ENCODE measurements around the gene ROMO1.
"Not testable (repeated sequence)": the region's sequence is repeated elsewhere in the genome, so short reads cannot be mapped to it uniquely, and the experiment has no call there.

Gene ROMO1

GRCh38 chr20:35681960-35682359 lies 17.2 kb upstream of the ROMO1 start:
- DNase-seq = no peak

- DNase-seq = not testable (repeated sequence)
Observed at GRCh38 chr20:35685368-35685767, 13.8 kb upstream of the ROMO1 start.

- not testable (repeated sequence) for DNase-seq
Observed at GRCh38 chr20:35686872-35687271, 12.3 kb upstream of the ROMO1 start.

- no peak for DNase-seq
Observed at GRCh38 chr20:35690265-35690664, 8.9 kb upstream of the ROMO1 start.

DNA sequence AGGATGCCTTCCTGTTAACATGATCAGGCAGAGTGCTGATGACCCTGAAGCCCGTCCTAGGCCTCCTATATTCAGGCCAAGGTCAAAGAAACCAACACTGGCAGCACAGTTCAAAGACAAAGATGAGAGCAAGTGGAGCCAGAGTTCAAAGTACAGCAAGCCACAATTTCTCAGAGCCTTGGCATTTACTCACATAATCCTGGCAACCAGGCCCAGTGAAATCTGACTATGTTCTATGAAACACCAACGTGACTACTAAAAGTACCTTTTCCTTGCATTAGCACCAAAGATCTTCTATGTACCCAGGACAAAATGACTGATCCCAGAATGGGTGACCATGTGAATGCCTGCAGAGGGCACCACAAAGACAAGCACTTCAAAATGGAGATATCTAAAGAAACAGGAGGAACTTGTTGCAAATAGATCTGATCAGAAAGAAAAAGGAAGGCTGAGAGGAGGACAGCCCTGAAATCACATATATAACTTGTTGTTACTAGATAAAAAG lies 3.9 kb upstream of the ROMO1 start:
- DNase-seq = no peak

DNA sequence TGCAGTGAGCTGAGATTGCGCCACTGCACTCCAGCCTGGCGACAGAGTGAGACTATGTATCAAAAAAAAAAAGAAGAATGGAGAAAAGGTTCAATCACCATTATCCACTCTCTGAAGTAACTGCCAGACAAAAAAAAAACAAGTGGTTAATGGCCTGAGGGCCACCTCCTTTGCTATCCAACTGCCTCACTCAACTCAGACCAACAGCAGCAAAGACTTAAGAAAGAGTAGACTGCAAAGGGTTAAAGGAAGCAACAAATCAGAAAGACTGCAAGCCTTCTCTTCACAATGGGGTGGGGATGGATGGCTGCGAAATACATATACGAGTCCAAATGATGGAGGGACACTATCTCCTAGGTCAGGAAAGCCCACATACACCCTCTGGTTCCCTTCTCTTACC lies 3.2 kb upstream of the ROMO1 start:
- DNase-seq = no peak

DNA sequence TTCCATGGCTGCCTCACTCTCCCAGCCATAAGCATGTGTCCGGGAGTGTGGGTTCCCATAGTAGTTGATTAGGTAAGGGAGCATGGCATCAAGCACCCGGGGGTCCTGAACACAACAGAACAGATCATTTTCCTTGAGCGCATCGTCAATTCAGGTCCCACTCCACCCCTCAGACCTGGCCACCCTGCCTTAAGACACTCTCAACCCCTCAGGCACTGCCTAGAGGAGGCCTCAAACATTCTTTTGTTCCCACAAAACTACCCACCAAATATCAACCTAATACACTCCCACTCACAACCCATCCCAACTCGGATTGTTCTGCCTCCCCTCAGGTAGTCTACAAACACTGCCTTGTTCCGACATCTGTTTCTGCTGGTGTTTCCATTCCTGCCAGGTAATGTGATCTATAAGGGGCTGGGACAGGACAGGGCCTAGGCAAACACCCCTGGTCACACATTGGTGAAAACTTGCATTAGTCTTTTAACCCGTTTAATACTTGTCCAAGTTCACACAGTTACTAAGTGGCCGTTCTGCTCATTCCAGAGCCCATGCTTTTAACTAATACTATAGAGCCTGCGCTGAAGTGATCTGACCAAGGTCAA lies 1.4 kb upstream of the ROMO1 start:
- DNase-seq = no peak

DNA sequence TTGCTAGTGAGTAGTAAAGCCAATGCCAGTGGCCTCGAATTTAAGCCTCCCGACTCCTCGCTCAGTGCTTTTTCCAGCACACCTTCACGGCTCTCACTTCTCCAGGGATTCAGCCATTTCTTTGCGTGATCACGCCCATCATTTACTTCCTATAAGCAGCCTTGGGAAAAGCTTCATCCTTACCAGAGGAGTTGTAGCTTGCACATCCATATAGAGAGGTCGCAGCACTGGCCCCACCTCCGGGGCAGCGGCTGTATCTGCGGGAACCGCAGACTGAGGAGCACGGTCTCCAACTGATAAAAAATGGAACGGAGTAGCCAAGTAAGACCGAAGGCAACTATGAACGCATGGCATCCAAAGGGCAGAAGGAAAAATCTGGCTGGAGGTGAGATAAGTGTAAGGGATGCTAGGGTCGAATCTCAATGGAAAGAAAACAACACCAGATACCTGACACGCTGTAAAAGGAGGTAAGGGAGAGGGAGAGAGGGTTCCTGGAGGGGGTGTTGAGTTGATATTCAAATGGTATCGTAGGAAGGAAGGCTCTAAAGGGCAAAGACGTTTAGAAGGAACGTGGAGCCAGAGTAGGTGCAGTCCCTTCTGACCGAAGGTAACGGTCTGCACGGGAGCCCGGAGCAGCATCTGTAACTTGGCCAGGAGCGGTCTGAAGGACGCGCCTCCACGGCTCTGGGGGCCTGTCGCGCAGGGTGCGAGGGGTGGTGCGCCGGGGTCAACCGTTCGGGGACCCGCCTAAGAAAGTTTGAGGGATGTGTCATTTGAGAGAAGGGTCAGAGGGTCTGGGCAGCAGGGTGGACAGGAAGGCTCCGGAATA lies 693 bp upstream of the ROMO1 start:
- DNase-seq = no peak

GRCh38 chr20:35699957-35700624 lies 886 bp downstream of the ROMO1 start:
- DNase-seq = no peak

GRCh38 chr20:35700625-35701148 lies 1.5 kb downstream of the ROMO1 start:
- no peak for DNase-seq

- DNase-seq = no peak
Observed at GRCh38 chr20:35702051-35702823, 3.0 kb downstream of the ROMO1 start.

DNA sequence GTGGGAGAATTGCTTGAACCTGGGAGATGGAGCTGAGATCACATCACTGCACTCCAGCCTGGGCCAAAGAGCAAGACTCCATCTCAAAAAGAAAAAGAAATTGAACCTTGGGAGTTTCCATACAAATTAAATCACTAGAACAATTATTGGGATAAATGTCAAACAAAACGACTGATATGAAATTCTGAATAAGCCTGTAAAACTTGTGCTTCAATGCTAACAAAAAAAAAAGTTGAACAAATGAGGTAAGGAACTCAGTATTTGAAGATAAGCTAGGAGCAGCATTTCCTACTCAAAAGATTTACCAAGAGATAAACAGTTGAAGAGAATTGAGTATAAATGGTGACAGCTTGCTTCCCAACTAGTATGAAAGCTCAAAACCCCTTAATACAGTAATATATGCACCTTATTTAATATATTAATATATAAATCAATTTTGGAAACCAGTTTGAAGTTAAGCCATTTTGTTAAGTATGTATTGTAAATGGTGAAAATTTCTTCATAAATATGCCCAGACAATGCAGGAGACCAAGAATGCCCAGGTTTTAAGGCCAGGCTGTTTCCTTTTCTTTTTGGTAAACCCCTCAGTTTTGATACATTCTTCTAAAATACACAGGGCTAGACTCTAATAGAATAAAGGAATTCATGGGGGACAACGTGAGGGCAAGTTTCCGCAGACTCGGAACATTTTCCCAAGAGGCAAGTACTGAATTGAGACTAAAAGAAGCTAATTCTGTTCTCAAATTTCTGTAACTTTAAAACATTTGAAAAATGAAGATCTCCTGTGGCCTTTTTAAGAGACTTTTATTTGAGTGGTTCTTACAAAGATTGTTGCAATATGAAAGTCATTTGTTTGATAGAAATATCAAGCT lies 3.9 kb downstream of the ROMO1 start:
- no peak for DNase-seq

DNA sequence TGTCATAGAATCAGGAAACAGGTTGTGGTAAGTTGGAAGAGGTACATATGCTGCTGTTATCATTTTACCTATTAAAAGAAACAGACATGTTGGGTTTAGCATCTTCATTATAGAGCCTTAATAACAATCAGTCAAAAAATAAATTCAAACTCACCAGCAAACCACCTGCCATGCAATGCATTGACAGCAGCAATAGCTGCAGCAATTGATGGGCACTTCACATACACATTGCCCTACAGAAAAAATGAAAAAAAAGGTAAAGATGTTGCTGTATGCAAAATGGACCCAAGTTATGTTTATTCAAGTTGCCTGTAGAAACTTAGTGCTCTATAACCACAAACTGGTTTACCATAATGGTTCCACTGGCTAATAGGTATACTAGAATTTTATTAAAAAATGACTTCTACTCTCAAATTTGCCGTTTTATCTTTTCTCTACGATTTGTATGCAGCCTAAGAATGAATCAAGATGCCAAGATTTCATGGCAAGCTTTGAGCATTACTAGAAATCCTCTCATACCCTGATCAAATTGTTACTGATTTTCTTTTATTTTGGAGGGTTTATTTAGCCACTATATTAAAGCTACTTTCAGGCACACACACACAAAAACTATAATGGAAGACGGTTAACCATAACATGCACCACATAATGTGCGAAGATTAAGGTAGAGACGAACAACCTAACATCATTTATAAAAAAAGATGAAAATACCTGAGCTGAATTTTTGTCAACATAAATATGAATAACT lies 5.5 kb downstream of the ROMO1 start:
- DNase-seq = no peak

GRCh38 chr20:35705894-35706293 lies 6.7 kb downstream of the ROMO1 start:
- DNase-seq = not testable (repeated sequence)

DNA sequence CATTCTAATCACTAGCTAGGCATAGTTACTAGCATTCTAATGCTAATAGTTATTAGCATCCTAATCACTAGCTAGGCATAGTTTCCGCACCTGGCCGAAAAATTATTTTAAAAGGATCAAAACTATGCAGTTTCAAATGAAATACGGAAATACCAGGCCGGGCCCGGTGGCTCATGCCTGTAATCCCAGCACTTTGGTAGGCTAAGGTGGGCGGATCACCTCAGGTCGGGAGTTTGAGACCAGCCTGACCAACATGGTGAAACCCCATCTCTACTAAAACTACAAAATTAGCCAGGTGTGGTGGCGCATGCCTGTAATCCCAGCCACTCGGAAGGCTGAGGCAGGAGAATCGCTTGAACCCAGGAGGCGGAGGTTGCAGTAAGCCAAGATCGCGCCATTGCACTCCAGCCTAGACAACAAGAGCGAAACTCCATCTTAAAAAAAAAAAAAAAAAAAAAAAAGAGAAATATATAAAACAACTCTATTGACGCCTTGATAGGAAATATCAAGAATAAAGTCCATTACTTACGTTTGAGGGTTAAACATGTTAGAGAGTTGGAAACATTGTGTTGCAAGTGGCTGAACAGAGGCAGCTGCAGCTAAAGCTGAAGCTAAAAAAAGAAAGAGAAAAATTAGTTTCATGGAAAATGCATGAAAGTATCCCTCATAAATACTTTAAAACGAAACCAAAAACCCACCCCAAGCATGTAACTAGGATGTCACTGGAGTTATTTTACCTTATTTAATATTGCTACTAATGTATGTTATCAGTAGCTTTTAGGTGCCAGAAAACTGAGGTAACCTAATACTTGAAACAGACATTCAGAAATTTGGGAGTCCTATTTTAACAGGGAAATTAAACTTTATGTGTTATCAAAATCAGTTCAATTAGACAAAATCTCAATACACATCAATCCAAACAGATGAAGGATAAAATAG lies 7.7 kb downstream of the ROMO1 start:
- DNase-seq = not testable (repeated sequence)

GRCh38 chr20:35708502-35708901 lies 9.3 kb downstream of the ROMO1 start:
- DNase-seq = no peak

DNA sequence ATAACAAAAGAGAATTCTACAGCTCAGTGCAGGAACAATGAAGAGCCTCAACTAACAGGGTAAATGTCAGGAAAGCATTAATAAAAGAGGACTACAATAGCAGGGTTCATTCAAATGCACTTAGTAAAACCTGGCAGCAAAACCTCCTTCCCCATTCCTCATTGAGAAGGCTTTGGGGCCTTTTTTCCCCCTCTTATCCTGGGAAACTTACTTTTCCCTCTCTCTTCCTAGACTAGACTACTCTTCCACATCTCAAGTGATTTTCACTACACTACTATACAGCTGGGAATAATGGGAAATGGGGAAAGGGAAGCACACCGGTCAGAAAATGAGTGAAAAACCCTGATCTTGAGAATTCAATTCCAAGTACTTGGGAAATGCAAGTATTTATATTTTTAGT lies 10.1 kb downstream of the ROMO1 start:
- DNase-seq = peak; percentile 3

DNA sequence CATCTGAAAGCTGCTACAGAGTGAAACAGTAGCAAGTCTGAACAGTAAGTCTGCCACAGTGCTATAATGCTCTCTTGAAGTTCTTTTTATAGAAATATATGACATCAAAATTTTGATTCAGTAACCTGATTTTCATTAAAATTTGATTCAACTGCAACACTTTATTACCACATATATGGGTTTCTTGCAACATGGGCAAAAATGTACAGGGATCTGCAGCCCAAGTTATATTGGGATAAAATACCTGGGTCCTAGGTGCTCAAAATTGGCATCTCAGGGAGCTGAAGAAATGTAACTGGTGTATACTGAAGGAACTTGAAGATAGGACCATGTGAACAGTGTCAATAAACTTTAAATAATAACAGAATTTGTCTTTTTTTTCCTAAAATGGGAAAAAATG lies 10.8 kb downstream of the ROMO1 start:
- peak; percentile 5 for DNase-seq

DNA sequence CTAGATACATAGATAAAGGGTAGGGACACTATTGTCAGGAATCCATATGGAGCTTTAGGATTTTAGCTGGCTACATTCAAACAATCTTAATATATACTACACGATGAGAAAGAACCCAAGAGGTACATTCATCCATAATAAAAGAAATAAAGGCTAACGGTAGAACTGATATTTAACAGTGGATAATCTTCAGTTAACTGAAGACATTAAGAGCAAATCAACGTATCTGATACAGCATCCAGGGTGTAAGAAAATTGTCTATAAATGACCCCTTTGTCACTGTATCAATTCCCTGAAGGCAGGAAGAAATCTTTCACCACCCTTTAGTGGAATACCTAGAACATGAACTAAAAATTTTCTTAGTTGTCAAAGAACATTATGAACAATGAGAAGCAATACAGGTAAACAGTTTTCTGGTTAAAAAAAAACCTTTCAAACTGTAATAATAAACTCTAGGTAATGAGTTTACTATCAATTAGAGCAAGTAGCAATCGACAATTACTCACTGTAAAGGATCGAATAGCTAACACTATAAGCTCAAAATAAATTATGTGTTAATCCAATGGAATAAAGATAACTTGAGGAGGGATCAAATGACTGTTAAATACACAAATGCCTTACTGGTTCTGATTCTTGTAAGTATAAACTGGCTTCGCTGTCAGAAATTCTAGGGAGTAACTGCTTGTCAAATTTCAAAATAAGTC lies 11.8 kb downstream of the ROMO1 start:
- peak; percentile 0 for DNase-seq
